Measurements from ENCODE around the gene CBX2. TPM values are rescaled to one million over a fixed set of nuclear protein-coding genes. Genes with fewer than 3 reads are reported as not detected.
"Not testable (repeated sequence)": the region's sequence is repeated elsewhere in the genome, so short reads cannot be mapped to it uniquely, and the experiment has no call there.

Gene CBX2
- total and polyA plus RNA-seq, 2 experiments from 2014 or later, result 0.11 to 0.13 TPM

GRCh38 chr17:79771276-79771675 lies 6.7 kb upstream of the CBX2 start:
- DNase-seq, result no peak
- TF ChIP-seq EZH2phosphoT487 (IDR thresholded peaks at IDR 0.05; ENCODE audit: insufficient read depth, low read depth), result no peak
- no peak for TF ChIP-seq EZH2 (IDR thresholded peaks at IDR 0.05; ENCODE audit: insufficient read depth, poor library complexity, severe bottlenecking)
- Histone ChIP-seq H3K27ac (no peak overlapping the region), H4K20me1 (ENCODE audit: insufficient read depth) (no peaks in the 10 kb centered on the region), H3K4me1 (ENCODE audit: insufficient read depth) (no peaks in the 10 kb centered on the region), H3F3A (ENCODE audit: insufficient read depth) (no peaks in the 10 kb centered on the region), H3K9me3 (ENCODE audit: low read depth) (no peaks in the 10 kb centered on the region), H3K27me3 (replicated peaks; ENCODE audit: insufficient read depth) (peaks cover 54% of the 10 kb centered on the region), H3K79me2 (ENCODE audit: insufficient read depth) (no peaks in the 10 kb centered on the region), H3K9ac (no peak overlapping the region), H3K4me2 (ENCODE audit: unreplicated experiment) (no peak overlapping the region), H3K9me2 (ENCODE audit: insufficient read depth) (no peaks in the 10 kb centered on the region), H3K36me3 (ENCODE audit: low read depth) (no peaks in the 10 kb centered on the region), H2AFZ (no peak overlapping the region), H3K4me3 (no peak overlapping the region)
- 66 to 70% methylated on average over 6 of the region's 6 CpGs for WGBS, 2 experiments (ENCODE audit: low coverage in 1 of 2, low lambda C conversion rate in 2 of 2, missing lambda C conversion rate in 2 of 2)
- in situ Hi-C loops (cut with MboI), result no loop called here

DNA sequence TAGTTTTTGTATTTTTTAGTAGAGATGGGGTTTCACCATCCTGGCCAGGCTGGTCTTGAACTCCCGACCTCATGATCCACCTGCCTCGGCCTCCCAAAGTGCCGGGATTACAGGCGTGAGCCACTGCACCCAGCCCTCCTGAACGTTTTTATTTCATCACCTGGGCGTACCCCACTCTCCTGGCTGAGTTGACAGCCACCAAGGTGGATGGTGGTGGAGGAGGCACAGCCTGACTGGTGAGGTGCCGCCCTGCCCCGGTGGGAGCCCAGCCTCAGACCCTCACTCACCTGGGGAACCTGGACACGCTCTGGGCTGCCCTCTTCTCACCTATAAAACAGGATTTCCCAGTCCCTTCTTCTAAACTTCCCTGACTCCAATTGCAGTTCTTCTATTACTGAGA lies 5.2 kb upstream of the CBX2 start:
- H3K79me2 ChIP-seq (ENCODE audit: insufficient read depth); H3K9me3 ChIP-seq (ENCODE audit: low read depth); H3K27ac ChIP-seq; DNase-seq; H3K4me1 ChIP-seq (ENCODE audit: insufficient read depth); H3K36me3 ChIP-seq (ENCODE audit: low read depth); H3K4me3 ChIP-seq; H3K4me2 ChIP-seq (ENCODE audit: unreplicated experiment); in situ Hi-C loops (cut with MboI); H3K9ac ChIP-seq; H3F3A ChIP-seq (ENCODE audit: insufficient read depth); H2AFZ ChIP-seq; H4K20me1 ChIP-seq (ENCODE audit: insufficient read depth); H3K9me2 ChIP-seq (ENCODE audit: insufficient read depth): not testable (repeated sequence)
- H3K27me3 ChIP-seq (replicated peaks; ENCODE audit: insufficient read depth), result peaks cover 57% of the 10 kb centered on the region
- WGBS, 2 experiments (ENCODE audit: low coverage in 1 of 2, low lambda C conversion rate in 2 of 2, missing lambda C conversion rate in 2 of 2), result 54 to 59% methylated on average over 9 of the region's 9 CpGs

- WGBS, 2 experiments (ENCODE audit: low coverage in 1 of 2, low lambda C conversion rate in 2 of 2, missing lambda C conversion rate in 2 of 2), result 58 to 63% methylated on average over 8 of the region's 8 CpGs
- H3K9me2 ChIP-seq (ENCODE audit: insufficient read depth), result no peaks in the 10 kb centered on the region
- H3K4me3 ChIP-seq, result no peak overlapping the region
- TF ChIP-seq EZH2 (IDR thresholded peaks at IDR 0.05; ENCODE audit: insufficient read depth, poor library complexity, severe bottlenecking) (no peak), EZH2phosphoT487 (IDR thresholded peaks at IDR 0.05; ENCODE audit: insufficient read depth, low read depth) (no peak)
- peaks cover 65% of the 10 kb centered on the region for H3K27me3 ChIP-seq (replicated peaks; ENCODE audit: insufficient read depth)
- H3K79me2 ChIP-seq (ENCODE audit: insufficient read depth), result no peaks in the 10 kb centered on the region
- peaks cover 4% of the 10 kb centered on the region; the same call in 1 of the 2 replicates for H3F3A ChIP-seq (ENCODE audit: insufficient read depth)
- H2AFZ ChIP-seq, result no peak overlapping the region
- H3K9me3 ChIP-seq (ENCODE audit: low read depth), result no peaks in the 10 kb centered on the region
- no peak for DNase-seq
- no peak overlapping the region for H3K27ac ChIP-seq
- in situ Hi-C loops (cut with MboI), result no loop called here
- no peaks in the 10 kb centered on the region for H4K20me1 ChIP-seq (ENCODE audit: insufficient read depth)
- no peak overlapping the region for H3K9ac ChIP-seq
- no peaks in the 10 kb centered on the region for H3K4me1 ChIP-seq (ENCODE audit: insufficient read depth)
- no peak overlapping the region for H3K4me2 ChIP-seq (ENCODE audit: unreplicated experiment)
- no peaks in the 10 kb centered on the region for H3K36me3 ChIP-seq (ENCODE audit: low read depth)
Observed at GRCh38 chr17:79774561-79774975, 3.4 kb upstream of the CBX2 start.

DNA sequence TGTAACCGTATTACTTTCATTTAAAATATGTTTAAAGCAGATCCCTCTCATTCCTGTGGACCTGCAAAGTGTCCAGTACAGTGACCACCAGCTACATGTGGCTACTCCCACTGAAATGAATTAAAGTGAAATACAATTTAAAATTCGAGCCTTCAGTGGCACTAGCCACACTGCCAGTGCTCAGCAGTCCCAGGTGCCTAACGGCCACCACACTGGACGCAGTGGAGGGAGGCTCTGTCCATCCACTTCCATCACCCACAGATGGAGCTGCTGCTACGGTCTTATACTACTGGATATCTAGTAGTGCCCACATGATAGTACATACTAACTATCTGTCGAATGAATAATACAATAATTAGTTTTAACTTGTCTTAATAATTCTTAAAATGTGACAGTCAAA lies 2.3 kb upstream of the CBX2 start:
- in situ Hi-C loops (cut with MboI), result no loop called here
- H3K9ac ChIP-seq, result no peak overlapping the region
- 71 to 74% methylated on average over 6 of the region's 6 CpGs for WGBS, 2 experiments (ENCODE audit: low coverage in 1 of 2, low lambda C conversion rate in 2 of 2, missing lambda C conversion rate in 2 of 2)
- no peak overlapping the region for H2AFZ ChIP-seq
- no peak overlapping the region for H3K4me2 ChIP-seq (ENCODE audit: unreplicated experiment)
- no peaks in the 10 kb centered on the region for H3K9me3 ChIP-seq (ENCODE audit: low read depth)
- no peak for TF ChIP-seq EZH2phosphoT487 (IDR thresholded peaks at IDR 0.05; ENCODE audit: insufficient read depth, low read depth)
- no peak for TF ChIP-seq EZH2 (IDR thresholded peaks at IDR 0.05; ENCODE audit: insufficient read depth, poor library complexity, severe bottlenecking)
- no peak for DNase-seq
- H3K9me2 ChIP-seq (ENCODE audit: insufficient read depth), result no peaks in the 10 kb centered on the region
- H3K79me2 ChIP-seq (ENCODE audit: insufficient read depth), result no peaks in the 10 kb centered on the region
- H3K27ac ChIP-seq, result no peak overlapping the region
- peaks cover 65% of the 10 kb centered on the region for H3K27me3 ChIP-seq (replicated peaks; ENCODE audit: insufficient read depth)
- peaks cover 4% of the 10 kb centered on the region; the same call in 1 of the 2 replicates for H3F3A ChIP-seq (ENCODE audit: insufficient read depth)
- no peaks in the 10 kb centered on the region for H3K4me1 ChIP-seq (ENCODE audit: insufficient read depth)
- no peaks in the 10 kb centered on the region for H3K36me3 ChIP-seq (ENCODE audit: low read depth)
- no peaks in the 10 kb centered on the region for H4K20me1 ChIP-seq (ENCODE audit: insufficient read depth)
- H3K4me3 ChIP-seq, result no peak overlapping the region

Measured in GM23248 (cell line).